Measurements from ENCODE around the gene SLX4IP. TPM values are rescaled to one million over a fixed set of nuclear protein-coding genes. Genes with fewer than 3 reads are reported as not detected.

Gene SLX4IP
- total RNA-seq, 4 donors from 2014 or later, result 1.3 to 3.0 (median 1.9) TPM

GRCh38 chr20:10651227-10651990, 216.3 kb downstream of the SLX4IP start:
- TF ChIP-seq CTCF (IDR thresholded peaks at IDR 0.05), result no peak
- TF ChIP-seq EP300 (IDR thresholded peaks at IDR 0.05), result no peak
- no peak for TF ChIP-seq POLR2AphosphoS5 (IDR thresholded peaks at IDR 0.05)
- no peak for TF ChIP-seq POLR2A (IDR thresholded peaks at IDR 0.05)
- Histone ChIP-seq H3K9me3 (no peaks in the 10 kb centered on the region), H3K36me3 (peaks cover 0 to 77% of the 10 kb centered on the region in 2 donors), H3K27ac (peak overlapping the region in 3 of 4 donors; percentile 21 to 75 (median 53)), H3K27me3 (no peaks in the 10 kb centered on the region), H3K4me3 (no peak overlapping the region), H3K4me1 (peaks cover 0 to 59% (median 19%) of the 10 kb centered on the region in 3 donors)
- 63 to 67% methylated on average over 5 to 9 of the region's 15 CpGs for WGBS, 2 donors (ENCODE audit: low coverage in 1 of 2)
- ATAC-seq, result peak; percentile 13

- no peak for ATAC-seq
- Histone ChIP-seq H3K27me3 (no peaks in the 10 kb centered on the region), H3K36me3 (peaks cover 0 to 77% of the 10 kb centered on the region in 2 donors), H3K9me3 (no peaks in the 10 kb centered on the region), H3K4me1 (peaks cover 0 to 61% (median 19%) of the 10 kb centered on the region in 3 donors), H3K27ac (peak overlapping the region in 3 of 4 donors; percentile 21 to 75 (median 53)), H3K4me3 (no peak overlapping the region)
- no peak for TF ChIP-seq POLR2AphosphoS5 (IDR thresholded peaks at IDR 0.05)
- TF ChIP-seq EP300 (IDR thresholded peaks at IDR 0.05), result no peak
- no peak for TF ChIP-seq POLR2A (IDR thresholded peaks at IDR 0.05)
- TF ChIP-seq CTCF (IDR thresholded peaks at IDR 0.05), result no peak
- WGBS, 2 donors (ENCODE audit: low coverage in 1 of 2), result 58 to 82% methylated on average over 5 of the region's 9 CpGs
Observed at GRCh38 chr20:10652185-10652584, 217.1 kb downstream of the SLX4IP start.

GRCh38 chr20:10652660-10653261, 217.7 kb downstream of the SLX4IP start:
- ATAC-seq, result no peak
- H3K27ac ChIP-seq, result peak overlapping the region in 3 of 4 donors; percentile 53 to 75 (median 64)
- peaks cover 0 to 77% of the 10 kb centered on the region in 2 donors for H3K36me3 ChIP-seq
- peaks cover 0 to 66% (median 19%) of the 10 kb centered on the region in 3 donors for H3K4me1 ChIP-seq
- no peaks in the 10 kb centered on the region for H3K27me3 ChIP-seq
- peak overlapping the region in 1 of 2 donors; percentile 39 for H3K4me3 ChIP-seq
- TF ChIP-seq CTCF (IDR thresholded peaks at IDR 0.05), result no peak
- no peak for TF ChIP-seq POLR2AphosphoS5 (IDR thresholded peaks at IDR 0.05)
- no peak for TF ChIP-seq EP300 (IDR thresholded peaks at IDR 0.05)
- no peak for TF ChIP-seq POLR2A (IDR thresholded peaks at IDR 0.05)
- WGBS, 2 donors (ENCODE audit: low coverage in 1 of 2), result 20 to 52% methylated on average over 3 to 9 of the region's 9 CpGs
- no peaks in the 10 kb centered on the region for H3K9me3 ChIP-seq

GRCh38 chr20:10653599-10654249, 218.6 kb downstream of the SLX4IP start:
- Histone ChIP-seq H3K9me3 (no peaks in the 10 kb centered on the region), H3K4me3 (peak overlapping the region; percentile 15 to 39), H3K4me1 (peaks cover 0 to 68% (median 19%) of the 10 kb centered on the region in 3 donors), H3K27me3 (no peaks in the 10 kb centered on the region), H3K27ac (peak overlapping the region; percentile 35 to 75 (median 58)), H3K36me3 (peaks cover 0 to 77% of the 10 kb centered on the region in 2 donors)
- TF ChIP-seq POLR2AphosphoS5 (IDR thresholded peaks at IDR 0.05), result peak; percentile 41
- TF ChIP-seq EP300 (IDR thresholded peaks at IDR 0.05), result no peak
- WGBS, 2 donors (ENCODE audit: low coverage in 1 of 2), result 11 to 51% methylated on average over 9 to 10 of the region's 13 CpGs
- ATAC-seq, result peak; percentile 58

GRCh38 chr20:10654250-10654610, 219.1 kb downstream of the SLX4IP start:
- Histone ChIP-seq H3K9me3 (no peaks in the 10 kb centered on the region), H3K36me3 (peaks cover 0 to 72% of the 10 kb centered on the region in 2 donors), H3K27ac (peak overlapping the region; percentile 35 to 75 (median 54)), H3K4me3 (peak overlapping the region in 1 of 2 donors; percentile 39), H3K27me3 (no peaks in the 10 kb centered on the region), H3K4me1 (peaks cover 0 to 68% (median 19%) of the 10 kb centered on the region in 3 donors)
- ATAC-seq, result no peak
- TF ChIP-seq CTCF (IDR thresholded peaks at IDR 0.05), result no peak
- no peak for TF ChIP-seq EP300 (IDR thresholded peaks at IDR 0.05)
- TF ChIP-seq POLR2A (IDR thresholded peaks at IDR 0.05), result no peak
- no peak for TF ChIP-seq POLR2AphosphoS5 (IDR thresholded peaks at IDR 0.05)

Data from gastroesophageal sphincter (tissue), 4 donors.